Measurements from ENCODE around the gene PRPS1. TPM values are rescaled to one million over a fixed set of nuclear protein-coding genes. Genes with fewer than 3 reads are reported as not detected.
A peak's percentile ranks its signal among the peaks of the same experiment; 100 is the strongest.

Gene PRPS1
- total and polyA plus RNA-seq, 9 of the 15 experiments (the other 6 are each of a cell fraction or from before 2014, with no cell fraction given) = 47.8 to 175 (median 79.6) TPM

GRCh38 chrX:107676559-107677378 is 48.5 kb downstream of the PRPS1 start (continued):
- TF ChIP-seq ZBTB34 (CRISPR knock-in tag; IDR thresholded peaks at IDR 0.05) = no peak
- TF ChIP-seq FOXO4 (CRISPR knock-in tag; IDR thresholded peaks at IDR 0.05) = no peak
- TF ChIP-seq KAT8 (IDR thresholded peaks at IDR 0.05; ENCODE audit: low read depth) = no peak
- TF ChIP-seq MXI1 (IDR thresholded peaks at IDR 0.05; ENCODE audit: low read depth, low read length) = peak; percentile 40; the same call in 1 of the 2 replicates
- TF ChIP-seq ZNF584 (CRISPR knock-in tag; IDR thresholded peaks at IDR 0.05; ENCODE audit: low read depth) = no peak
- no peak for TF ChIP-seq RERE (CRISPR knock-in tag; IDR thresholded peaks at IDR 0.05; ENCODE audit: borderline replicate concordance)
- TF ChIP-seq CLOCK (CRISPR knock-in tag; IDR thresholded peaks at IDR 0.05; ENCODE audit: borderline replicate concordance) = peak; percentile 85; the same call in 1 of the 2 replicates
- peak; percentile 34; the same call in 1 of the 2 replicates for TF ChIP-seq CREM (IDR thresholded peaks at IDR 0.05; ENCODE audit: low read depth)
- peak; percentile 74; the same call in 1 of the 2 replicates for TF ChIP-seq NKRF (IDR thresholded peaks at IDR 0.05; ENCODE audit: borderline replicate concordance)
- no peak for TF ChIP-seq NUFIP1 (IDR thresholded peaks at IDR 0.05; ENCODE audit: partially characterized antibody)
- no peak for TF ChIP-seq ZNF121 (CRISPR knock-in tag; conservative IDR thresholded peaks at IDR 0.05)
- no peak for TF ChIP-seq MTF1 (CRISPR knock-in tag; IDR thresholded peaks at IDR 0.05; ENCODE audit: borderline replicate concordance)
- no peak for TF ChIP-seq THRAP3 (IDR thresholded peaks at IDR 0.05; ENCODE audit: borderline replicate concordance)
